NCI-H526 treated with DMSO at 0.1 percent for 48 hours (cell line): ENCODE measurements around the gene CD300LF.

ENCODE experiments used
- DNase-seq: peaks from one replicate; lab custom pipeline; 2025; lab: John Stamatoyannopoulos, UW

Gene CD300LF

GRCh38 chr17:74729866-74730265, 17.1 kb upstream of the CD300LF start:
- no peak for DNase-seq

GRCh38 chr17:74729368-74729767, 16.6 kb upstream of the CD300LF start:
- no peak for DNase-seq

- DNase-seq, result no peak
These were observed 16.0 kb upstream of the CD300LF start for GRCh38 chr17:74728702-74729075.

- no peak for DNase-seq
These were observed 15.4 kb upstream of the CD300LF start for GRCh38 chr17:74728033-74728701.

- no peak for DNase-seq
These were observed 12.4 kb upstream of the CD300LF start for GRCh38 chr17:74725111-74725510.

GRCh38 chr17:74723891-74724290, 11.2 kb upstream of the CD300LF start:
- no peak for DNase-seq

GRCh38 chr17:74722782-74723181, 10.1 kb upstream of the CD300LF start:
- no peak for DNase-seq

GRCh38 chr17:74720506-74720905, 7.8 kb upstream of the CD300LF start:
- no peak for DNase-seq

GRCh38 chr17:74715144-74715543, 2.4 kb upstream of the CD300LF start:
- DNase-seq, result no peak

GRCh38 chr17:74713171-74713755, 540 bp upstream of the CD300LF start:
- no peak for DNase-seq

- DNase-seq, result no peak
These were observed 422 bp downstream of the CD300LF start for GRCh38 chr17:74712301-74712700.

- no peak for DNase-seq
These were observed 1.5 kb downstream of the CD300LF start for GRCh38 chr17:74711058-74711824.

- no peak for DNase-seq
These were observed 8.2 kb downstream of the CD300LF start for GRCh38 chr17:74704544-74704943.

- no peak for DNase-seq
These were observed 9.4 kb downstream of the CD300LF start for GRCh38 chr17:74703311-74703710.

- DNase-seq, result no peak
These were observed 10.4 kb downstream of the CD300LF start for GRCh38 chr17:74702116-74702871.

GRCh38 chr17:74699236-74699635, 13.5 kb downstream of the CD300LF start:
- DNase-seq, result no peak

- no peak for DNase-seq
These were observed 14.7 kb downstream of the CD300LF start for GRCh38 chr17:74698069-74698468.

GRCh38 chr17:74697515-74697914, 15.2 kb downstream of the CD300LF start:
- DNase-seq, result no peak

GRCh38 chr17:74695629-74696028, 17.1 kb downstream of the CD300LF start:
- no peak for DNase-seq

GRCh38 chr17:74694081-74694480, 18.6 kb downstream of the CD300LF start:
- DNase-seq, result no peak

GRCh38 chr17:74691151-74691550, 21.6 kb downstream of the CD300LF start:
- DNase-seq, result no peak

GRCh38 chr17:74690409-74690825, 22.3 kb downstream of the CD300LF start:
- no peak for DNase-seq

GRCh38 chr17:74687886-74688285, 24.8 kb downstream of the CD300LF start:
- no peak for DNase-seq
